IMR-90 (cell line): ENCODE results near the gene COX8C. TPM values are rescaled to one million over a fixed set of nuclear protein-coding genes. Genes with fewer than 3 reads are reported as not detected.

Experiments
- ATAC-seq: fragments of 200-7000 bp; cut with Tn5 transposase; 2 replicates; pipeline ENCODE4 v1.9.1; 2020; ENCODE audit warnings: low read depth, mild to moderate bottlenecking, moderate library complexity
- BruUV-seq: library from RNA; stranded (reverse); fragments of 400-500 nt; replicated peaks from 2 replicates; lab custom pipeline; 2021; lab: Mats Ljungman, UMichigan
- CTCF ChIA-PET: fragments of 300-600 bp; formaldehyde crosslinking; extraction: SDS; loops from one replicate; lab custom pipeline; 2021; ENCODE audit warnings: antibody characterized with exemption; lab: Yijun Ruan, JAX
- POLR2A ChIA-PET: fragments of 300-600 bp; sonication (Branson Sonifier 250); formaldehyde crosslinking; loops from one replicate; lab custom pipeline; 2022; ENCODE audit warnings: antibody characterized with exemption; ENCODE audit not compliant: unreplicated experiment; lab: Charles Lee
- DNase-seq: peaks from one replicate; pipeline ENCODE4 v3.0.0; 2013
- H2AFZ ChIP-seq: replicated peaks from 2 replicates; pipeline ENCODE3; 2013; ENCODE audit warnings: low read length, mild to moderate bottlenecking; ENCODE audit not compliant: poor library complexity
- H2AK5ac ChIP-seq: 2 replicates; pipeline ENCODE4 v1.6.1; 2013; ENCODE audit warnings: low read depth, low read length, inconsistent platforms
- H2AK9ac ChIP-seq: replicated peaks from 2 replicates; pipeline ENCODE3; 2013; ENCODE audit warnings: mild to moderate bottlenecking, low read depth, low read length, moderate library complexity; ENCODE audit not compliant: poor library complexity
- H2BK120ac ChIP-seq: 2 replicates; pipeline ENCODE4 v1.6.1; 2013; ENCODE audit warnings: low read depth, low read length, inconsistent platforms
- H2BK15ac ChIP-seq: 3 replicates; pipeline ENCODE4 v1.6.1; 2013; ENCODE audit warnings: low read depth, low read length, inconsistent platforms
- H2BK20ac ChIP-seq: 2 replicates; pipeline ENCODE4 v1.6.1; 2013; ENCODE audit warnings: low read depth, mild to moderate bottlenecking, inconsistent platforms, low read length, moderate library complexity
- H2BK5ac ChIP-seq: 2 replicates; pipeline ENCODE4 v1.6.1; 2013; ENCODE audit warnings: mild to moderate bottlenecking, low read depth, low read length, inconsistent platforms; ENCODE audit not compliant: poor library complexity, severe bottlenecking
- H3K14ac ChIP-seq: replicated peaks from 2 replicates; pipeline ENCODE4 v1.6.1; 2013; ENCODE audit warnings: low read depth, low read length, inconsistent platforms
- H3K18ac ChIP-seq: 2 replicates; pipeline ENCODE4 v1.6.1; 2013; ENCODE audit warnings: low read depth, low read length, control low read depth
- H3K23ac ChIP-seq: 2 replicates; pipeline ENCODE4 v1.6.1; 2013; ENCODE audit warnings: low read depth, low read length, inconsistent platforms
- H3K27ac ChIP-seq: 2 replicates; pipeline ENCODE4 v1.5.1; 2013; ENCODE audit warnings: mild to moderate bottlenecking, control low read depth, low read length; ENCODE audit not compliant: insufficient read depth
- H3K27me3 ChIP-seq: 2 replicates; pipeline ENCODE4 v1.6.1; 2013; ENCODE audit warnings: low read length; ENCODE audit not compliant: control insufficient read depth, insufficient read depth
- H3K36me3 ChIP-seq: 2 replicates; pipeline ENCODE4 v1.6.1; 2013; ENCODE audit warnings: low read length, mixed read lengths; ENCODE audit not compliant: control insufficient read depth, insufficient read depth
- H3K4ac ChIP-seq: 2 replicates; pipeline ENCODE4 v1.6.1; 2013; ENCODE audit warnings: low read depth, low read length, inconsistent platforms
- H3K4me1 ChIP-seq: 2 replicates; pipeline ENCODE4 v1.6.1; 2013; ENCODE audit warnings: low read length, mixed read lengths; ENCODE audit not compliant: control insufficient read depth, insufficient read depth
- H3K4me2 ChIP-seq: 2 replicates; pipeline ENCODE4 v1.6.1; 2013; ENCODE audit warnings: low read depth, mild to moderate bottlenecking, control low read depth, low read length, moderate library complexity
- H3K4me3 ChIP-seq: 2 replicates; pipeline ENCODE4 v1.5.1; 2013; ENCODE audit warnings: low read depth, mild to moderate bottlenecking, control low read depth, low read length, moderate library complexity; ENCODE audit not compliant: insufficient read depth
- H3K56ac ChIP-seq: 2 replicates; pipeline ENCODE4 v1.6.1; 2013; ENCODE audit warnings: low read length, inconsistent platforms; ENCODE audit not compliant: insufficient read depth; ENCODE audit errors: extremely low read depth
- H3K79me1 ChIP-seq, 2 experiments: 2 replicates each; pipeline ENCODE4 v1.6.1; 2013; ENCODE audit warnings: low read length in 2 of 2, inconsistent platforms in 1 of 2, low read depth in 1 of 2
- H3K9ac ChIP-seq: 2 replicates; pipeline ENCODE4 v1.6.1; 2013; ENCODE audit warnings: low read depth, low read length, control low read depth
- H3K9me1 ChIP-seq: 2 replicates; pipeline ENCODE4 v1.6.1; 2013; ENCODE audit warnings: low read length, inconsistent platforms; ENCODE audit not compliant: insufficient read depth
- H3K9me3 ChIP-seq: 2 replicates; pipeline ENCODE4 v1.6.1; 2013; ENCODE audit warnings: low read length; ENCODE audit not compliant: control insufficient read depth, insufficient read depth
- H4K20me1 ChIP-seq: 2 replicates; pipeline ENCODE4 v1.6.1; 2013; ENCODE audit warnings: low read length, inconsistent platforms; ENCODE audit not compliant: insufficient read depth
- H4K5ac ChIP-seq: 2 replicates; pipeline ENCODE4 v1.6.1; 2013; ENCODE audit warnings: mild to moderate bottlenecking, low read depth, low read length, control low read depth
- H4K8ac ChIP-seq, 2 experiments: 2 replicates each; pipeline ENCODE4 v1.6.1; 2013; ENCODE audit warnings: low read depth in 2 of 2, low read length in 2 of 2, control low read depth in 1 of 2, inconsistent platforms in 1 of 2
- H4K91ac ChIP-seq: 2 replicates; pipeline ENCODE4 v1.6.1; 2013; ENCODE audit warnings: low read depth, low read length, inconsistent platforms; ENCODE audit not compliant: insufficient read depth
- BHLHE40 ChIP-seq: fragments of 150-350 bp; IDR thresholded peaks from 2 replicates; pipeline ENCODE4 v1.6.1; 2016; ENCODE audit warnings: mild to moderate bottlenecking, low read depth, low read length
- CEBPB ChIP-seq: IDR thresholded peaks from 2 replicates; pipeline ENCODE4 v1.6.1; 2012; ENCODE audit warnings: low read depth, low read length, improper control_type of control experiment
- CHD1 ChIP-seq: IDR thresholded peaks from 2 replicates; pipeline ENCODE4 v1.6.1; 2012; ENCODE audit warnings: low read depth, low read length, improper control_type of control experiment
- FOS ChIP-seq: fragments of 150-350 bp; IDR thresholded peaks from 2 replicates; pipeline ENCODE4 v1.6.1; 2016; ENCODE audit warnings: low read depth, low read length
- MAFK ChIP-seq: IDR thresholded peaks from 2 replicates; pipeline ENCODE4 v1.6.1; 2012; ENCODE audit warnings: low read depth, low read length, improper control_type of control experiment
- NFE2L2 ChIP-seq: fragments of 150-350 bp; IDR thresholded peaks from 2 replicates; pipeline ENCODE4 v1.6.1; 2016; ENCODE audit warnings: low read depth, mild to moderate bottlenecking, low read length
- RFX5 ChIP-seq: IDR thresholded peaks from 2 replicates; pipeline ENCODE4 v1.8.0; 2012; ENCODE audit warnings: low read depth, mild to moderate bottlenecking, low read length, moderate library complexity
- WGBS, 2 experiments: methylation state at CpG; one replicate each; pipeline versions ENCODE4 v1.1.5 to v1.1.7; 2013; ENCODE audit warnings: missing lambda C conversion rate in 2 of 2; ENCODE audit not compliant: insufficient read length in 1 of 2; ENCODE audit errors: extremely low coverage in 2 of 2; 5-methylcytosine and 5-hydroxymethylcytosine counted together
- dilution Hi-C: fragments of 300-500 bp; cut with HindIII; formaldehyde crosslinking; loops from one replicate; pipeline ENCODE4 v1.14.3; 2018; ENCODE audit warnings: low sequenced_read_pairs; ENCODE audit not compliant: unreplicated experiment
- in situ Hi-C: fragments of 300-500 bp; cut with MboI; formaldehyde crosslinking; loops from 3 replicates; pipeline ENCODE4 v1.14.3; 2019; ENCODE audit warnings: low sequenced_read_pairs, inconsistent platforms, mixed read lengths
- intact Hi-C: fragments of 100-400 bp; cut with micrococcal nuclease; formaldehyde crosslinking; loops from 2 replicates; pipeline ENCODE4 v1.10.0; 2022
- polyA plus RNA-seq, 3 experiments: library from polyadenylated mRNA; depleted of rRNA; stranded (reverse); fragments of >200 nt; gene quantifications; 2 replicates each; pipeline ENCODE4 v1.2.3, GENCODE V29; 2012; ENCODE audit warnings: low replicate concordance in 1 of 3
- total RNA-seq: library from RNA; depleted of rRNA; stranded (reverse); fragments of >200 nt; gene quantifications from 2 replicates; pipeline ENCODE4 v1.2.3, GENCODE V29; 2012
- TF ChIP-seq, protein P1 (sequence below): conservative IDR thresholded peaks from 2 replicates; pipeline ENCODE4 v1.5.1; 2012; ENCODE audit warnings: mild to moderate bottlenecking, low read depth, low read length, improper control_type of control experiment
- TF ChIP-seq, protein P2 (sequence below): fragments of 150-350 bp; IDR thresholded peaks from 2 replicates; pipeline ENCODE4 v1.6.1; 2017; ENCODE audit warnings: mild to moderate bottlenecking, antibody characterized with exemption, low read length, low read depth
- TF ChIP-seq, protein P3 (sequence below): fragments of 150-350 bp; IDR thresholded peaks from 2 replicates; pipeline ENCODE4 v1.6.1; 2016; ENCODE audit warnings: low read depth, mild to moderate bottlenecking, low read length, moderate library complexity, borderline replicate concordance

The COX8C gene
- total and polyA plus RNA-seq, 2 of the 4 experiments (the other 2 are of a cell fraction), result not detected

- TF ChIP-seq NFE2L2 (no peak), RFX5 (no peak), CHD1 (no peak), CEBPB (no peak), MAFK (no peak), FOS (no peak), BHLHE40 (no peak)
- TF ChIP-seq, protein P1, sequence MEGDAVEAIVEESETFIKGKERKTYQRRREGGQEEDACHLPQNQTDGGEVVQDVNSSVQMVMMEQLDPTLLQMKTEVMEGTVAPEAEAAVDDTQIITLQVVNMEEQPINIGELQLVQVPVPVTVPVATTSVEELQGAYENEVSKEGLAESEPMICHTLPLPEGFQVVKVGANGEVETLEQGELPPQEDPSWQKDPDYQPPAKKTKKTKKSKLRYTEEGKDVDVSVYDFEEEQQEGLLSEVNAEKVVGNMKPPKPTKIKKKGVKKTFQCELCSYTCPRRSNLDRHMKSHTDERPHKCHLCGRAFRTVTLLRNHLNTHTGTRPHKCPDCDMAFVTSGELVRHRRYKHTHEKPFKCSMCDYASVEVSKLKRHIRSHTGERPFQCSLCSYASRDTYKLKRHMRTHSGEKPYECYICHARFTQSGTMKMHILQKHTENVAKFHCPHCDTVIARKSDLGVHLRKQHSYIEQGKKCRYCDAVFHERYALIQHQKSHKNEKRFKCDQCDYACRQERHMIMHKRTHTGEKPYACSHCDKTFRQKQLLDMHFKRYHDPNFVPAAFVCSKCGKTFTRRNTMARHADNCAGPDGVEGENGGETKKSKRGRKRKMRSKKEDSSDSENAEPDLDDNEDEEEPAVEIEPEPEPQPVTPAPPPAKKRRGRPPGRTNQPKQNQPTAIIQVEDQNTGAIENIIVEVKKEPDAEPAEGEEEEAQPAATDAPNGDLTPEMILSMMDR, result no peak
- TF ChIP-seq, protein P2, sequence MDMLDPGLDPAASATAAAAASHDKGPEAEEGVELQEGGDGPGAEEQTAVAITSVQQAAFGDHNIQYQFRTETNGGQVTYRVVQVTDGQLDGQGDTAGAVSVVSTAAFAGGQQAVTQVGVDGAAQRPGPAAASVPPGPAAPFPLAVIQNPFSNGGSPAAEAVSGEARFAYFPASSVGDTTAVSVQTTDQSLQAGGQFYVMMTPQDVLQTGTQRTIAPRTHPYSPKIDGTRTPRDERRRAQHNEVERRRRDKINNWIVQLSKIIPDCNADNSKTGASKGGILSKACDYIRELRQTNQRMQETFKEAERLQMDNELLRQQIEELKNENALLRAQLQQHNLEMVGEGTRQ, result no peak
- TF ChIP-seq, protein P3, sequence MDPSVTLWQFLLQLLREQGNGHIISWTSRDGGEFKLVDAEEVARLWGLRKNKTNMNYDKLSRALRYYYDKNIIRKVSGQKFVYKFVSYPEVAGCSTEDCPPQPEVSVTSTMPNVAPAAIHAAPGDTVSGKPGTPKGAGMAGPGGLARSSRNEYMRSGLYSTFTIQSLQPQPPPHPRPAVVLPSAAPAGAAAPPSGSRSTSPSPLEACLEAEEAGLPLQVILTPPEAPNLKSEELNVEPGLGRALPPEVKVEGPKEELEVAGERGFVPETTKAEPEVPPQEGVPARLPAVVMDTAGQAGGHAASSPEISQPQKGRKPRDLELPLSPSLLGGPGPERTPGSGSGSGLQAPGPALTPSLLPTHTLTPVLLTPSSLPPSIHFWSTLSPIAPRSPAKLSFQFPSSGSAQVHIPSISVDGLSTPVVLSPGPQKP, result no peak
- Histone ChIP-seq H3K23ac (no peak overlapping the region), H3K4ac (no peak overlapping the region), H3K18ac (no peak overlapping the region), H4K5ac (no peak overlapping the region), H3K4me1 (no peaks in the 10 kb centered on the region), H3K36me3 (no peaks in the 10 kb centered on the region), H4K91ac (no peak overlapping the region), H2BK20ac (no peak overlapping the region), H2BK15ac (no peak overlapping the region), H3K79me1 (no peaks in the 10 kb centered on the region), H3K4me2 (no peak overlapping the region), H4K8ac (no peak overlapping the region), H3K27ac (no peak overlapping the region), H2AK9ac (no peak overlapping the region), H4K20me1 (no peaks in the 10 kb centered on the region), H3K9me1 (no peaks in the 10 kb centered on the region), H3K27me3 (no peaks in the 10 kb centered on the region), H2BK5ac (no peak overlapping the region), H3K9me3 (no peaks in the 10 kb centered on the region), H3K9ac (no peak overlapping the region), H3K56ac (no peak overlapping the region), H3K14ac (no peak overlapping the region), H2AFZ (no peak overlapping the region), H2AK5ac (no peak overlapping the region), H3K4me3 (no peak overlapping the region), H2BK120ac (no peak overlapping the region)
- intact Hi-C loops, result no loop called here
- ATAC-seq (no peak), DNase-seq (no peak)
- ChIA-PET CTCF (no interaction called here), POLR2A (no interaction called here)
- WGBS, 2 experiments, result 53% methylated on average over 3 of the region's 6 CpGs; no CpG with 5 or more reads in 1 of the 2 experiments
- BruUV-seq, result no TSS peak
- dilution Hi-C loops, result no loop called here
- in situ Hi-C loops, result no loop called here
Measured at GRCh38 chr14:93375673-93376156, 28.7 kb downstream of the COX8C start.
